Renal pelvis (tissue), 4 donors: Measurements from ENCODE around the gene TMEM191B. TPM values are rescaled to one million over a fixed set of nuclear protein-coding genes. Genes with fewer than 3 reads are reported as not detected.
"Not testable (repeated sequence)": the region's sequence is repeated elsewhere in the genome, so short reads cannot be mapped to it uniquely, and the experiment has no call there.

Source experiments
- DNase-seq: peaks from one replicate; pipeline ENCODE4 v3.0.0-alpha.2; 2013
- polyA plus RNA-seq, 3 donors: library from polyadenylated mRNA; unstranded; fragments of 120-200 nt; gene quantifications; one replicate each; pipeline ENCODE4 v1.2.1, GENCODE V29; 2013; ENCODE audit not compliant: insufficient read length in 3 of 3

Gene TMEM191B
- polyA plus RNA-seq, 3 donors: 1.1 to 1.3 (median 1.2) TPM

- DNase-seq: not testable (repeated sequence)
Observed at GRCh38 chr22:18554280-18555256, 27.0 kb downstream of the TMEM191B start.

DNA sequence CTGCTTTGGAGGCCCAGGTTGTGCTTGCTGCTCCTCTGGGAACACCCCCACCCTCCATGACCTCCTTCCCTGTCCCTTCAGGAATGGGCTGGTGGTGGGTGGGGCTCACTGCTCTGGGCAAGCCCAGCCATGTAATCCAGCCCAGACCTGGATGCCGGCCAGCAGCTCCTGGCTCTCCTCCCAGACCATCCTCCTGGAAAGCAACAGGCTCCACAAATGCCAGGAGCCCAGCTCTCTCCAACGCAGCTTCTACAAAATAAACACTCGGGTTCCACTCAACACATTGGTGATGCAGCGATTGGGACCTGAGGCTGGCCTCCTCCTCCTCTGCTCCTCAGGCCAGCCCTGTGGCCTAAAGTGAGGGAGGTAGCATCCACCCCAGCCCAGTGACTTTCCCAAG lies 30.9 kb downstream of the TMEM191B start:
- DNase-seq: not testable (repeated sequence)

DNA sequence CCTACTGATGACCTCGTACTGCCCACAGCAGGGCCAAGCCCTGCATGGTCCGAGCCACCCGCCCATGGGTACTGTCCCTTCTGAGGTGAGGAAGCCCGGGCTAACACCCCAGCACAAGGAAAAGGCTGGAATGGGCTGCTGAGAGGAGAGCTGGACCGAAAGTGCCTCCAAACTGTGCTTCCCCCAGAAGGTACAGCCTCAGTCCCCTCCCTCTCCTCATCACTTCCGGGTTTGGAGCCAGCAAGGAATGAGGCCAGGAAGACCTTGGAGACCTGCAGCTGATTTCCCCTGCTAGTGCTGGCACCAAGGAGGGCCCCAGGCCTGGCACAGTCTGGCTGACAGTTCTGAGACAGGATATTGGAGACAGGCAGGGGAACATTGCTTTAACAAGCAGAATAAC lies 31.3 kb downstream of the TMEM191B start:
- DNase-seq: not testable (repeated sequence)

DNA sequence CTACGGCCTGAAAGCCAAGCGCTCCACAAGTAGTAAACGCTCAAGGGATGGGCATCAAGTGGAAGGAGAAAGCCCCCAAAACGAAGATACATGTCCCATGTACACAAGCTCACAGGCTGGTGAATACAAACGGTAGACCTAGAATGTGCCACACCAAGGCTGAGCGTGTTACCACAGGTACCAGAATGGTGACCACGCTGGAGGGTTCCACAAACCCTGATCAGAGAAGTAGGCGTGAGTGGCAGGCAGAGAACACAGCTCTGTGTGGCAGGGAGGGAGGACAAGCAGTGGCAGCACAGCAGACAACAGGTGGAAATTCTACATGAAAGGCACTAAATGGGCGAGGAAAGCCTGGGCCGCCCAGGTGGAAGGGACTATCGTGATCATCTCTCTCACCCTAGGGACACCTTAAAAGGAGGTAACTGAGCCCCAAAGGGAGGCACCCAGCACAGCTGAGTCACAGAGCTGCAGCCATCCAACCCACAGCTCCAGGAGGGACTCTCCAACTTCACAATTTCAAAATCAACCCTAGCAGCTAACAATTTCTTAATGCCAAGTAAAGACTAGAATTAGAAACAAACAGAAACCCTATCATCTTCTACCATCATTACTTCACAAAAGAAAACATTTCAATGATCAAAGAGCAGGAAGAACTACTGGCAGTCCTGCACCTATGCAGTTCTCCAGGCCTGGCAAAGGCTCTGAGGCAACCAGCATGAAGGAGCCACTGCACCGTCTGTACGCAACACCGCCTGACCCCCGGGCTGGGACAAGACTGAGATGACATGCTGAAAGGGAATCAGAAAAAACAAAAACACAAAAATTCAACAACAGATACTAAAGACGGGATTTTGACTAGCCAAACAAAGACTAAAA lies 32.7 kb downstream of the TMEM191B start:
- DNase-seq: not testable (repeated sequence)

DNA sequence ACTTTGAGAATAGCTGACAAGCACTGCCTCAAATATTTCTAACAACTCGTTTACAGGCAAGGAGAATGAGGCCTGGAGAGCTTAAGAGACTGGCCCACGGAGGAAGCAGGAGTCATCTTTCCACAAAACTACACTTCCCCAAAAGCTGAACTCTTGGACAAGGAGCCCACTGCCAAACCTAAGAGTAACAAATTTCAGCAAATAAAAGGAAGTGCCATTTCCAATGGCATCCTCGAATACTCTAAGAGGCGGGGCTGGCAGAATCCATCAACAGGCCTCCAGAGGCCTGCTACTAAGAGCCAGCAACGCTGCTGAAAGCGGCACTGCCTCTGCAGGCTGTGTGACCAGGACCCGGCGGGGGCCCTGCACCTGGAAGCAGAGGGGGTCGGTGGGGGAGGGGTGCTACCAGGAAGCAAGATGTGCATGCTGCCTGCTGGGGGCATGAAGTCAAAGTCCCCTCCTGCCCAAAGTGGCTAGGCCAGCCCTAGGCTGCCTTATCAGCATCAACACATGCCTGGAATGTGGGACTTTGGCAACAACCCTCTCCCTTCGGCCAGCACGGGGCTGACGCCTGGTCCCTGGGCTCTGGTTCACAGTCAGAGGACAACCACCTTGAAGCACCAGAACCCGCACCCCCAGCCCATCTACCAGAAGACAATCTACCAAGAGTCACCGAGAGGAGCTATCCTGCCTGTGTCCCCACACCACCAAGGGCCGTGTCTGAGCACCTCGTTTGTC lies 43.1 kb downstream of the TMEM191B start:
- DNase-seq: not testable (repeated sequence)

GRCh38 chr22:18573483-18574164 lies 46.0 kb downstream of the TMEM191B start:
- DNase-seq: not testable (repeated sequence)

DNA sequence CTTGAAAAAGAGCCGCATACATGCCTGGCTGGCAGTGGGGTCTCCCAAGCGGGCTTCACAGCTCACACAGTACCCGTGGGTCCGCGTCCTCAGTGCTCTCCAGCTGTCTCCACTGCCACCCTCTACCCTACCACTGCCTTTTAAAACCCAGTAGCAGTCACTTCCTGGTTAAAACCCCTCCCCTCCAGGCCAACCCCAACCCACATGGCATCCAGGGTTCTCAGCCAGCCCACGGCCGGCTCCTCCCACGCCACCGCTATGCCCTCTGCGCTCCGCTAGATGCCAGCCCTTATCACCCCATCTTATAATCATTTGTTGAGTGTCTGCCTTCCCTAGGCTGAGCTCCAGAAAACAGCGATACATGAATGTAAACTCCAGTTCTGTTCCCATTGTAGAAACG lies 47.0 kb downstream of the TMEM191B start:
- DNase-seq: not testable (repeated sequence)

DNA sequence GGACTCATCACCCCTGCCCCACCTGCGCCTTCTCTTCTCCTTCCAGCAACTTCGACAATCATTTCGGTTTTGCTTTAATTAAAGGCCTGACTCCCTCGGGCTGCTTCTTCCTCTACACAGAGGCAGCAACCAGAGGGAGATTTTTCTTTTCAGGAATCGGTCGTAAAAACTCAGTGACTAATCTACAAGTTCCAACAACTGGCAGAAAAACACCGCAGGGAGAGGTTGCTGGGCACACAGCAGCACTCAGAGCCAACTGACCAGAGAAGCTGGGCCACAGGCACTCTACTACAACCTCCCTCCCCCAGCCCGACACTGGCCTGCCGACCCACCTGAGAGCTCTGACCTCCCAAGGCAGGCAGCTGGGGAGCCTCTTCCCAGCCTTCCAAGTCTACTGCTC lies 48.1 kb downstream of the TMEM191B start:
- not testable (repeated sequence) for DNase-seq

DNA sequence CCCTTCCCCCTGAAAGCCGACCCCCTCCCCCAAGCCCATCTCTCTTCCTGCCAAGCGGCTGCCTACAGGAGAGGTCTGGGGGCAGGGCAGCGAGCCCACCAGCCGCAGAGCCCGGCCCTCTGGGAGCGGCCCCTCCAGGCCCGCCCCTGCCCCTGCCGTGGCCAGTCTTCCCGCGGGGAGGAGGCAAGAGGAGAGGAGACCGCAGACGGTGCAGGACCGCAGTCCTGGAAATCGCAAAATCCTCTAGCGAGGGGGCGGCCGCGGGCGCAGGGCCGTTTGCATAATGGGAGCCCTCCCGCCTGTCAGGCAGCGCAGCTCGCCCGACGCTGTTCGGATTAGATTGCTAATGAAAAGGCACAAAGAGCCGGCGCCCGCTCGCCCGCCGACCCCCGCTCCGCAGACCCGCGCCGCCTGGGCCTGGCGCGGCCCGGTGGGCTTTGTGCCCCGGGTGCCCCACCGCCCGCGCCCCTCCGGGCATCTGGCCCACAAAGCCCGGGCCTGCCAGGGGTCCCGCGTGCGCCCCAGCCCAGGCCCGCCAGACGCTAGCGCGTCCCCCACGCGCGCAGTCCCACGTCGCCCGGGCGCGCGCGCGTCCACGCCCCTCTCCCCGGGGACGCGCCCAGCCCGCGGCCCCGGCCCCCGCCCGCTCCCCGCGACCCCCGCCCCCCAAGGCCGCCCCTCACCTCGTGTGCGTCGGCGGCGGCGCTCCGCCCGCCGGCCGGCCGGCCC lies 49.7 kb downstream of the TMEM191B start:
- DNase-seq: not testable (repeated sequence)

- not testable (repeated sequence) for DNase-seq
Observed at GRCh38 chr22:18577847-18578246, 50.2 kb downstream of the TMEM191B start.

Other genes with a start within 250 kb of the TMEM191B start
- not detected for gene GGTLC3, start 9.6 kb upstream of the TMEM191B start, polyA plus RNA-seq
- gene RIMBP3, start 84.1 kb downstream of the TMEM191B start, polyA plus RNA-seq: under 1 TPM; 0.25 to 0.50 (median 0.40) TPM